GM12865 (cell line): ENCODE measurements around the gene ETS1.
A peak's percentile ranks its signal among the peaks of the same experiment; 100 is the strongest.

Source experiments
- DNase-seq: peaks from one replicate; pipeline ENCODE4 v3.0.0; 2010; ENCODE audit warnings: low read depth
- H3K4me3 ChIP-seq: 2 replicates; pipeline ENCODE4 v1.5.1; 2011; ENCODE audit warnings: mild to moderate bottlenecking, low read depth, low read length, control low read depth
- CTCF ChIP-seq: IDR thresholded peaks from 2 replicates; pipeline ENCODE4 v1.5.1; 2011; ENCODE audit warnings: low read length, control low read depth, low read depth, inconsistent platforms; ENCODE audit not compliant: insufficient read depth; ENCODE audit errors: missing control alignments

ETS1 gene

DNA sequence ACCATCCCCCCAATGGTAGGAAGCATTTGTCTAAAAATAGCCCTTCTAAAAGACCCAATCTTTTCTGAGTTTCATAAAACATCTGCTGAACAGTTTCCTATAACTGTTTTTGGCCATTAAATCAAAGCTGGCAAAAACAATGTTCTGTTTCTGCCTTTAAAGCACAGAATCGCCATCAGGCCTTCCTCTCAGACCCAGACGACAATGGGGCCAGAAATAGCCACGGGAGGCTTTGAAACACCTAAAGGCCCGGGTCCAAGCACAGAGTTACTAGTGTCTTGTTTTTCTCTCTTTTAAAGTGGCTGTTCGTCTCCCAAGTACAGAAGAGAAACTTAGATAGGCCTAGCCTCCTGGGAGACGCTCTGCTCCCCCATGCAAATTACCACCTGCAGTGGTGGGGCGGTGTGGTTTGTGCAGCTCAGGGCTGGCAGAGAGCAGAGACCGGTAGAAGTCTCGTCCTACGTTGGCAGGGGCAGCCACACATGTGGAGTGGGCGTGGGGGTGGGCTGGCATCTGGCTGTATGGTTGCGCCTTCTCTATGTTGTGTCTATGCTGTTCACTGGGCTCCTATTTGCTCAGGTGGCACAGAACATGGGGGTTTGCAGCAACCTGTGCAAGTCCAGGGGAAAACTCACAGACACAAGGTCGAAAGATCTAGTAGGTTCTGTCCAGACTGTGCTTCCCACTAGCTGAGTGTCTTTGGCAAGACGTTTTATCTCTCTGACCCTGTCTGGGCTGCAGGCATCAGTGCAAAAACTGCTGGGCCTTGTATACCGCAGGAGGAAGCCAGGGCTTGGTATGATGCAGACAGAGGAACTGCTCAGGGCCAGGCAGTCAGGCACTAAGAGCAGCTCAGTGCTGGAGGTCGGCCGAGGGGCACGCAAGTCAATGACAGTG lies 23.6 kb upstream of the ETS1 start:
- peak; percentile 96 for DNase-seq
- TF ChIP-seq CTCF = no peak
- peak overlapping the region; percentile 43 for H3K4me3 ChIP-seq

- DNase-seq = no peak
- no peak for TF ChIP-seq CTCF
- no peak overlapping the region for H3K4me3 ChIP-seq
These were observed 22.4 kb upstream of the ETS1 start for GRCh38 chr11:128609785-128610184.

- no peak for TF ChIP-seq CTCF
- DNase-seq = no peak
- no peak overlapping the region for H3K4me3 ChIP-seq
These were observed 21.5 kb upstream of the ETS1 start for GRCh38 chr11:128608746-128609407.

GRCh38 chr11:128607819-128608218 lies 20.5 kb upstream of the ETS1 start:
- no peak for TF ChIP-seq CTCF
- no peak for DNase-seq
- H3K4me3 ChIP-seq = no peak overlapping the region

- TF ChIP-seq CTCF = no peak
- no peak overlapping the region for H3K4me3 ChIP-seq
- DNase-seq = no peak
These were observed 17.4 kb upstream of the ETS1 start for GRCh38 chr11:128604723-128605122.

DNA sequence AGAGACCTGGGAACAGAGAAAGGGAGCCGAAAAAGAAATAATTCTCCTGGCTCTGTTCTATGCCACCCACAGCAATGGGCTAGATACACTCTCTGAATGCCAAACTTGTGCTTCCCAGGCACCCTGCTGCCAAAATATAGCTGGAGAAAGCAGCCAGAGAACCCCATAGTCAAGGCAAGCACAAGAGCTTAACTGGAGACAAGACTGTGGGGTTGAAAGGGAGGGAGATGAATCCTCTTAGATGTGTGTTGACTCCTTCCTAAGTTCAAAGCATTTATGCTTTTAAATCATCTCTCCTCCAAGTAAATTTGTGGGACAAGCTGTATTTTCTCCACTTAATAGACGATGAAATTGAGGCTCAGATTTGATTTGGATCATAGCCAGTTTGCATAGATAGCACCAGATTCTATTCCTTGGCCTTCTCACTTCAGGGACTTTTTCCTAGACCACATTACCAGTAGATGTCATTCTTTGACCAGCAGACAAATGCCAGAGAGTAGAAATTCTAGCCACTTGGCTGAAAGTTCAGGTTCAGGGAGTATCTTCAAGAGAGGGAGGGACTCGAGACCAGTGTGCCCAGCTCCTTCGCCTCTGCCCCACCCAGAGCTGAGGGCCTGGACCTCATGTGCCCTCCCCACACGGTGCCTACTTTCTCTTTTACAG lies 16.5 kb upstream of the ETS1 start:
- peak; percentile 64 for DNase-seq
- TF ChIP-seq CTCF = peak; percentile 16

More for the DNA sequence above, 16.5 kb upstream of the ETS1 start:
- no peak overlapping the region for H3K4me3 ChIP-seq
